Astrocyte of the spinal cord (primary cell): ENCODE data around the gene KCNK5.

Source experiments
- DNase-seq: peaks from one replicate; pipeline ENCODE4 v3.0.0; 2011; ENCODE audit warnings: low read depth, low spot score
- H3K4me3 ChIP-seq: 2 replicates; pipeline ENCODE4 v1.5.1; 2011; ENCODE audit warnings: low read depth, mild to moderate bottlenecking, low read length, moderate library complexity
- in situ Hi-C: cut with HindIII; loops from 2 replicates; pipeline ENCODE4 v1.10.0; 2017; ENCODE audit warnings: low sequenced_read_pairs
- TF ChIP-seq, protein P1 (sequence below): IDR thresholded peaks from 2 replicates; pipeline ENCODE4 v1.5.1; 2012; ENCODE audit warnings: low read depth, mild to moderate bottlenecking, low read length, inconsistent platforms

KCNK5 gene

DNA sequence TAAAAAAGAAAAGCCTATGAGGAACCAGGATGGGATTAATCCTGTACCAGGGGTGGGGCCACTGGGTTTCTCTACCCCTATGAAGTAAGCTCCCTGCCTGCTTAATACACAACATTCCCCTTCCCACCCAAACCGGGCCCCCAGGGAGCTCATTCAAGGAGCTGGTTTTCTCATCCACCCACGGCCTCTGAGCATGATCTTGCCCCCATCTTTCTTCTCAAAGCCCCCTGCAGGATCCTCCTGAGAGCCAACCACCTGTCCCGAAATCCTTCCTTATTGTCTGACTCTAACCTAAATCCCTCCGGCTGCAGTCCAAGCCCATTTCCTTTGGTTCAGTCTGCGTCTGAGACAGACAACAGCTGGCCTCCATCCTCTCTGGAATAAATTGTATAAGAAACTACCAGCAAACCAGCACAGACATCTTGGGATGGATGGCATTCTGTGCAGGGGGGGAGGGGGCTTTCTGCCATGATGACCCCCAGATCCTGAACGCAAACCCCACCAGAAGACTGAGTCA is 21.0 kb downstream of the KCNK5 start:
- H3K4me3 ChIP-seq: no peak overlapping the region
- TF ChIP-seq, protein P1, sequence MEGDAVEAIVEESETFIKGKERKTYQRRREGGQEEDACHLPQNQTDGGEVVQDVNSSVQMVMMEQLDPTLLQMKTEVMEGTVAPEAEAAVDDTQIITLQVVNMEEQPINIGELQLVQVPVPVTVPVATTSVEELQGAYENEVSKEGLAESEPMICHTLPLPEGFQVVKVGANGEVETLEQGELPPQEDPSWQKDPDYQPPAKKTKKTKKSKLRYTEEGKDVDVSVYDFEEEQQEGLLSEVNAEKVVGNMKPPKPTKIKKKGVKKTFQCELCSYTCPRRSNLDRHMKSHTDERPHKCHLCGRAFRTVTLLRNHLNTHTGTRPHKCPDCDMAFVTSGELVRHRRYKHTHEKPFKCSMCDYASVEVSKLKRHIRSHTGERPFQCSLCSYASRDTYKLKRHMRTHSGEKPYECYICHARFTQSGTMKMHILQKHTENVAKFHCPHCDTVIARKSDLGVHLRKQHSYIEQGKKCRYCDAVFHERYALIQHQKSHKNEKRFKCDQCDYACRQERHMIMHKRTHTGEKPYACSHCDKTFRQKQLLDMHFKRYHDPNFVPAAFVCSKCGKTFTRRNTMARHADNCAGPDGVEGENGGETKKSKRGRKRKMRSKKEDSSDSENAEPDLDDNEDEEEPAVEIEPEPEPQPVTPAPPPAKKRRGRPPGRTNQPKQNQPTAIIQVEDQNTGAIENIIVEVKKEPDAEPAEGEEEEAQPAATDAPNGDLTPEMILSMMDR: no peak
- DNase-seq: no peak
- in situ Hi-C loops: no loop called here

DNA sequence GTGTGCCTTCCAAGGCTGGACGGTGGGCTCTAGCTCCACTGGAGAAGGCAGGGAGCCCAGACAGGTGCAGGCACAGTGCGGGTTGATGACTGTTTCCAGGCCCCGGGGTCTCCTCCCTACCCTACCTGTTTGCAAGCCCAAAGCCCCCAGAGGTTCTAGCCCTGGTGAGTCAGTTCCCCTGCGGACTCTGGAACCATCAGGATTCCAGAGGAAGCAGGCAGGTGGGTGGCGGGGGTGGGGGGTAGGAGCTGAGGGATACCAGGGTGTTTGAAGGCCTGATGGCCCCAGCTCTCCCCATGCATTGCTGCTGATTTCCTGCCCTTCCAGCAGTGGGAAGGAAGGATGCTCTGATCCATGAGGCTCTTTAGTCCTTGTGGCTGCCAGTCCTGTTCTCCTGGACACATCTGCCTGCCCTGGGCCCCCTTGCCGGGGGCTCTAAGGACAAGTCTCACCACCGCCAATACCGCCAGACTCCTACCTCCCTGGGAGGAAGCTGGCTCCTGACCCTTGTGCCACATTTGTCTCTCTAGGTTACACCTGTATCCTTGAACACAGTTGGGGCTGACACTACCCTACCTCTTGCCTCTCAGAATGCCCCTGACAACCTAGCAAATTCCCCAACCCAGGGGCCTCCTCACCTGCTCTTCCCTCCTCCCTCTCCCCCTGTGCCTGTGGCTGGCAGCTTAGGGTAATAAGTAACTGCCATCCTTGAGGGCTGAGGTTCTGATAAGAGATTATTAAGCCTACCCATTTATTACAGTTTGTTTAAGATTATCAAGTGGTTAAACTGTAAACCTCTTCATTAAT is 21.7 kb downstream of the KCNK5 start:
- H3K4me3 ChIP-seq: no peak overlapping the region
- no peak for DNase-seq
- TF ChIP-seq, protein P1: no peak
- in situ Hi-C loops: no loop called here

DNA sequence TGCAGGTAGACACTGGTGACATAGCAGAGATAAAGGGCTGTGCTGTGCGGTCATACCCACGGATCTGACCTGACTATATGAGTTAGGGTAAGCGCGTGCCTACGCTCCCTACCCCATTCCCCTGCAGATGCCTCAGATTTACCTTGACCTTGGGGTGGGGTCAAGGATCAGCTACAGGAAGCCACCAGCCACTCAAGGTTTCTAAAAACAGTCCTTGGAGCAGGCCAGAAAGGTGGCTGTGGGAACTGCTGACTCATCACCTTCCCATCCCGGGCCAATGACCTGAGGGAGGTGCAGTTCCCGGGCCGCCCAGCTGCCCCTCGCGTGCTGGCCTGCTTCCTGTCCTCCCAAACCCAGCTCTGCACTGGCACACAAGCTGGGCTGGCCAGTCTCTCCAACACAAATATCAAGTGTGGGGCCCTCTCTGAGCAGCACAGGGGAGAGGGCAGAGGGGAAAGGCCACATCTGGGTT is 23.0 kb downstream of the KCNK5 start:
- in situ Hi-C loops: no loop called here
- H3K4me3 ChIP-seq: no peak overlapping the region
- DNase-seq: no peak
- TF ChIP-seq, protein P1: no peak

DNA sequence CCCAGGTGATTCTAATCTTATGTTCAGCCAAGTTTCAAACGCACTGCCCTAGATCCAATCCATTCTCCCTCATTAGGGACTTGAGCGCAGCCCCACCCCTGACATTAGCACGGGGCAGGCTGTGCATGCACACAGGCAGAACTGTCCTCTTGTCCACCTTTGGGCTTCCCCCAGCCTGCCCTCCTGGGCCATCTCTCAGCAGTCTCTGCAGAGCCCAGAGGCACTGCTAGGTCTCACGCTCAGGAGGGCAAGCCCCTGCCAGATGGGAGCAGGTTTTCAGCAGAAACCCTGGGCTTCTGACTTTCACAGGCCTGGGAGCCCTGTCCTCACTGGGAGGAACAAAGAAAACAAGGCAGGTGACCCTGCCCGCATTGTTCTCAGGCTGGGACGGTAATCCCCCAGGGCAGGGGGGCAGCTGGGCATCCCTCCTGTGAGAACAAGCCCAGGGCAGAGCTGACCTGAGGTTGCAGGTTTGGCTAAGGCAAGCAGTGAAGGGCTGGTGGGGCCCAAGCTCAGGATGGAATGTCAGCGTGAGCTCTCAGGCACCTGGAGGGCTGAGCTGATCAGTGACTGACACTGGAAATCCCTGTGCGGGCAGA is 24.5 kb downstream of the KCNK5 start:
- no peak for DNase-seq
- in situ Hi-C loops: no loop called here
- TF ChIP-seq, protein P1: no peak
- no peak overlapping the region for H3K4me3 ChIP-seq

DNA sequence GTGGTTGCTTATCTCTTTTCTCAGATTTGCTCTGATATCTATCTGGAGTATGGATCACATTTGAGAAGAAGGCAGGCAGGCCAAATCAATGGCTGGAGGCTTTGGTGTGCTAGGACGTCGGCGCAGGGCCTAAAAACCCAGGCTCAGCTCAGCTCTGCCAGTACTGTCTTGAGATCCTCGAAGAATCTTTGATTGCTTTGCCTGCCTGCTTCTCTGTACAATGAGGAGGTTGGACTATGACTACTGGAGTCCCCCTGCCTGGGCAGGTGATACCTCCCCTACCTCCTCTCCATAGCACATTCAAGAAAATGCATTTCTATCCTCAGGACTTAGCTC is 25.1 kb downstream of the KCNK5 start:
- in situ Hi-C loops: no loop called here
- TF ChIP-seq, protein P1: no peak
- no peak for DNase-seq
- H3K4me3 ChIP-seq: no peak overlapping the region

DNA sequence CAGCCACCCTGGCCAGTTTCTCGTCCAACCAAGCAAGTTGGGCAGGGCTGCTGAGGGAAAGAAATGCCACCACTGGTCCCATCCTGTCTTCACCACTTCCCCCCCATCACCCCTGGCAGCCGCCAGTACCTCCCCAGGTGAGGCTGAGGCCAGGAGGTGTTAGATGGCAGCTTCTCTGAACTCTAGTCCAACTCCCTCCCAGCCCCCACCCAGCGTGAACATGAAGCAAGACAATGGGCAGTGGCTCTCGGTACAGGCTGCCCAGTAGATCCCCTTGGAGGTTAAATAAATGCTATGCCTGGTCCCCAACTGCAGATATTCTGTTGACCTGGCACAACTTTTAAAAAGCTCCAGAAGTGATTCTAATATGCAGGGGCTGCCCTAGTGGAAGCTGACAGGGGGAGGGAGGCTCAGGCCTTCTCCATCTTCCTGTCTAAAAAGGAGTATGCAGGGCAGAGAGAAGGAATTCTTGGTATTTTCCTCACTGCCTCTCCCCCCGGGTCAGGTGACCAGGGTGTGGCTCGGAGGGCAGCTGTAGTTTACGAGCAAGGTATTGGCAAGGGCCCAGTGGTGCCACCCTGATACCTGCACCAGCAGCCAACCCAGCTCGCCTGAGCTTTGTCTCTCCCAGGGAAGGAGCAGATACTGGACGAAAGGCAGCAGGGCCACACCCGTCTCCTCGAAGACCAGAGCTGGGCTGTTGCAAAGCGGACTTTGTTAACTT is 25.7 kb downstream of the KCNK5 start:
- no peak overlapping the region for H3K4me3 ChIP-seq
- in situ Hi-C loops: no loop called here
- DNase-seq: no peak
- TF ChIP-seq, protein P1: no peak
